Fibroblast of lung (primary cell): ENCODE measurements around the gene DDAH2.

Experiments used
- CTCF ChIP-seq, 2 donors: IDR thresholded peaks in 1 of 2; conservative IDR thresholded peaks in 1 of 2; 1 replicate in 1 of 2; 2 replicates in 1 of 2; pipeline ENCODE4 v1.5.1; 2011 to 2012; ENCODE audit warnings: low read length in 2 of 2, control low read depth in 1 of 2, inconsistent platforms in 1 of 2, low read depth in 1 of 2, mild to moderate bottlenecking in 1 of 2
- EZH2 ChIP-seq: IDR thresholded peaks from 2 replicates; pipeline ENCODE4 v1.5.1; 2012; ENCODE audit warnings: low read length, control low read depth, mild to moderate bottlenecking; ENCODE audit errors: missing control alignments

DNA sequence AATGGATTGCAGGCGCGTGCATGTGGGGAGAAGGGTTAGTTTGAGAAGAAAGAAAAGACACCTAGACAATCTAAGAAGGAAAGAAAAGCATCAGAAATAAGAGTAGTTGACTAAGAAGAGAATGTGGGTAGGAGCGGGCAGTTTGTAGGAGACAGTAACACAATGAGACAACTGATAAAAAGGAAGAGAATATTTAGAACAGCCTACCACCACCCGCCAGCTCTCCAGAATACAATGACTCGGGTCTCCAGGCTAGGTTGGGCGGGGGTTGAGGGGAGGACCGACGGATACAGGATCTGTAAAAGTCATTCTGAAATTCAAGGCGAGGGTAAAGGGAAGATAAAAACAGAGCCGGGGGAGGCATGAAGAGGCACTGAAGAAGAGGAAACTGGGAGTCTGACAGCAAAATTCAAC, 26.7 kb downstream of the DDAH2 start:
- TF ChIP-seq CTCF (conservative IDR thresholded peaks at IDR 0.05 in 1 of 2, IDR thresholded peaks at IDR 0.05 in 1 of 2; ENCODE audit: low read depth in 1 of 2, low read length in 2 of 2) = no peak
- TF ChIP-seq EZH2 = no peak
